ENCODE measurements around the gene GP1BB.
"Not testable (repeated sequence)": the region's sequence is repeated elsewhere in the genome, so short reads cannot be mapped to it uniquely, and the experiment has no call there.

The GP1BB gene

GRCh38 chr22:19714312-19715187 is 8.8 kb upstream of the GP1BB start, which contains the start of gene SEPTIN5:
TSS of gene SEPTIN5 (plus strand) at chr22:19714503. CDS start at chr22:19714589, 86 bp downstream.
- FAIRE-seq, result no peak

GRCh38 chr22:19715188-19715930 is 8.0 kb upstream of the GP1BB start:
- FAIRE-seq, result no peak

GRCh38 chr22:19716041-19716828 is 7.1 kb upstream of the GP1BB start:
- FAIRE-seq, result no peak

- FAIRE-seq, result no peak
These were observed 6.6 kb upstream of the GP1BB start for GRCh38 chr22:19716829-19717105.

GRCh38 chr22:19717181-19717580 is 6.2 kb upstream of the GP1BB start:
- no peak for FAIRE-seq

- no peak for FAIRE-seq
These were observed 5.5 kb upstream of the GP1BB start for GRCh38 chr22:19717691-19718455.

- no peak for FAIRE-seq
These were observed 4.8 kb upstream of the GP1BB start for GRCh38 chr22:19718456-19719049.

- FAIRE-seq, result no peak
These were observed 4.3 kb upstream of the GP1BB start for GRCh38 chr22:19719050-19719482.

- FAIRE-seq, result no peak
These were observed 3.8 kb upstream of the GP1BB start for GRCh38 chr22:19719488-19720021.

GRCh38 chr22:19720150-19720827 is 3.0 kb upstream of the GP1BB start:
- no peak for FAIRE-seq

GRCh38 chr22:19720999-19721329 is 2.4 kb upstream of the GP1BB start:
- no peak for FAIRE-seq

GRCh38 chr22:19721330-19722177 is 1.8 kb upstream of the GP1BB start:
- FAIRE-seq, result no peak

- no peak for FAIRE-seq
These were observed 959 bp upstream of the GP1BB start for GRCh38 chr22:19722178-19722981.

GRCh38 chr22:19722982-19723231 is 432 bp upstream of the GP1BB start:
- no peak for FAIRE-seq

- no peak for FAIRE-seq
These were observed 866 bp downstream of the GP1BB start for GRCh38 chr22:19723983-19724827.

GRCh38 chr22:19724927-19725661 is 1.8 kb downstream of the GP1BB start:
- no peak for FAIRE-seq

GRCh38 chr22:19726064-19726788 is 2.9 kb downstream of the GP1BB start:
- FAIRE-seq, result not testable (repeated sequence)

Data from TTC549 (cell line).